ENCODE data around the gene HAPLN1.

DNA sequence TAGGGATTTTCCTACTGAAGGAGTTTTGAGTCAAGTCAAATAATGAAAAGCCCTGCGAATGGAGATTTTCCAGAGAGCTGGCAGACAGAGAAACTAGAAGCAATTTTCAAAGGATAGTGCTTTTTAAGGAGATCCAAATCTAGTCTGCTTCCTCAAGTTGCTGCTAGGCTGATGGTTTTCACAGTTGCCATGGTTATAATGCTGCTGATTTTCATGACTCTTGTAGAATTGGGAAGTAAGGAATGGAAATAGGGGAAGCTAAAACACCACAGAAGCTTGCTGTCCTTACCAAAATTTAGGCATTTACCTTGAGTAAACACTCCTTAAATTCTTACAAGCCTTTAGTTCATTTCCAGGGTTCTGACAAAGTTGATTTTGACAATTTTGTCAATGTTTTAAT, 30.1 kb upstream of the HAPLN1 start:
- TF ChIP-seq POLR2AphosphoS5 (IDR thresholded peaks at IDR 0.05), result no peak
- no peak for TF ChIP-seq POLR2A (IDR thresholded peaks at IDR 0.05)
